Heart right ventricle (tissue), 16 donors: Measurements from ENCODE around the gene PSMA3. TPM values are rescaled to one million over a fixed set of nuclear protein-coding genes. Genes with fewer than 3 reads are reported as not detected.
A peak's percentile ranks its signal among the peaks of the same experiment; 100 is the strongest.

Experiments used
- ATAC-seq, 8 donors: fragments of 200-7000 bp; cut with Tn5 transposase; one replicate each; pipeline ENCODE4 v1.9.1; 2020; ENCODE audit warnings: mild to moderate bottlenecking in 8 of 8, moderate library complexity in 8 of 8, moderate number of reproducible peaks in 1 of 8
- DNase-seq, 2 donors: peaks; one replicate each; pipeline ENCODE4 v3.0.0-alpha.2; 2020
- H3K27ac ChIP-seq, 10 donors: fragments of 200-600 bp; sonication (generic) in 2 of 10; one replicate each; pipeline versions ENCODE4 v1.5.0 to v1.8.0; 2020 to 2022; ENCODE audit warnings: mild to moderate bottlenecking in 3 of 10
- H3K27me3 ChIP-seq, 7 donors: fragments of 200-600 bp; one replicate each; pipeline ENCODE4 v1.8.0; 2021 to 2022; ENCODE audit warnings: mild to moderate bottlenecking in 2 of 7
- H3K36me3 ChIP-seq, 9 donors: fragments of 200-600 bp; sonication (generic) in 1 of 9; one replicate each; pipeline versions ENCODE4 v1.5.0 to v1.8.0; 2020 to 2022; ENCODE audit warnings: mild to moderate bottlenecking in 2 of 9
- H3K4me1 ChIP-seq, 9 donors: fragments of 200-600 bp; sonication (generic) in 1 of 9; one replicate each; pipeline versions ENCODE4 v1.5.0 to v1.8.0; 2020 to 2022; ENCODE audit warnings: mild to moderate bottlenecking in 4 of 9
- H3K4me3 ChIP-seq, 10 donors: fragments of 200-600 bp; sonication (generic) in 2 of 10; one replicate each; pipeline versions ENCODE4 v1.5.0 to v1.8.0; 2020 to 2022; ENCODE audit warnings: mild to moderate bottlenecking in 7 of 10, moderate library complexity in 2 of 10
- H3K9me3 ChIP-seq, 11 donors: fragments of 200-600 bp in 10 of 11; sonication (generic) in 2 of 11; one replicate each; pipeline versions ENCODE4 v1.5.0 to v1.8.0; 2013 to 2022; ENCODE audit warnings: mild to moderate bottlenecking in 2 of 11, control low read depth in 1 of 11, moderate library complexity in 1 of 11
- WGBS, 2 donors: extraction: QIAGEN DNeasy Blood & Tissue Kit; methylation state at CpG; one replicate each; pipeline ENCODE4 v1.1.7; 2013; ENCODE audit warnings: inconsistent platforms in 1 of 2; 5-methylcytosine and 5-hydroxymethylcytosine counted together
- intact Hi-C, 10 donors: fragments of 100-400 bp; cut with DNase I; formaldehyde crosslinking; loops; one replicate each; pipeline versions ENCODE4 v1.11.1 to v1.14.2; 2022
- polyA plus RNA-seq, 2 donors: library from polyadenylated mRNA; stranded (reverse); fragments of 200-250 nt; gene quantifications; one replicate each; pipeline ENCODE4 v1.2.3, GENCODE V29; 2013
- total RNA-seq, 10 donors: library from RNA; stranded (reverse); fragmentation: NEBNext Ultra II Directional in 3 of 10; extraction: Animal tissue kit (Norgen Biotek cat#: 25700) in 3 of 10; gene quantifications; one replicate each; pipeline versions ENCODE4 v1.2.1 to v1.2.4, GENCODE V29; 2021 to 2023
- TF ChIP-seq, protein P1 (sequence below), 9 donors: fragments of 200-600 bp; sonication (generic) in 2 of 9; IDR thresholded peaks; one replicate each; pipeline versions ENCODE4 v1.5.0 to v1.8.0; 2021 to 2022; ENCODE audit warnings: antibody characterized with exemption in 9 of 9, mild to moderate bottlenecking in 5 of 9, moderate library complexity in 1 of 9
- donor health status: Arrhythmogenic right ventricular cardiomyopathy.
- donor health status: ischemic (EF 13 %, LVEDD 7.1; RV severe dilation, severe dysfunction).
- donor health status: healthy with polysubstance abuse.
- donor health status: DM: no; HTN: yes; CAD: no.
- donor health status: DM: no; HTN: no; CAD: no.
- donor health status: ischemic (EF 25% LVEDD 6.9; RV normal size, moderate dysfunction).
- donor health status: ischemic (EF 25% LVEDD 5.7; RV mildly dilated, moderate dysfunction).
- donor health status: healthy.
- donor health status: DM: yes; HTN: yes; CAD: no.
- donor health status: Ischemic cardiomyopathy.
- donor health status: ischemic (EF 35%, LVEDD 5.7; RV mildly dilated, moderate dysfunction).
- donor health status: nonischemic (EF 11% LVEDD 7.7; RV severe dilation, severe dysfunction).
- donor health status: DM: yes; HTN: yes; CAD: no.
- donor health status: PGD.
- donor health status: ischemic (EF 29% LVEDD 5.4; RV normal size, mild dysfunction).
- donor health status: nonischemic (EF 23%, LVEDD 6.1; RV moderate dilation, normal function).

Gene PSMA3
- total and polyA plus RNA-seq, 12 donors = 122 to 235 (median 156) TPM

DNA sequence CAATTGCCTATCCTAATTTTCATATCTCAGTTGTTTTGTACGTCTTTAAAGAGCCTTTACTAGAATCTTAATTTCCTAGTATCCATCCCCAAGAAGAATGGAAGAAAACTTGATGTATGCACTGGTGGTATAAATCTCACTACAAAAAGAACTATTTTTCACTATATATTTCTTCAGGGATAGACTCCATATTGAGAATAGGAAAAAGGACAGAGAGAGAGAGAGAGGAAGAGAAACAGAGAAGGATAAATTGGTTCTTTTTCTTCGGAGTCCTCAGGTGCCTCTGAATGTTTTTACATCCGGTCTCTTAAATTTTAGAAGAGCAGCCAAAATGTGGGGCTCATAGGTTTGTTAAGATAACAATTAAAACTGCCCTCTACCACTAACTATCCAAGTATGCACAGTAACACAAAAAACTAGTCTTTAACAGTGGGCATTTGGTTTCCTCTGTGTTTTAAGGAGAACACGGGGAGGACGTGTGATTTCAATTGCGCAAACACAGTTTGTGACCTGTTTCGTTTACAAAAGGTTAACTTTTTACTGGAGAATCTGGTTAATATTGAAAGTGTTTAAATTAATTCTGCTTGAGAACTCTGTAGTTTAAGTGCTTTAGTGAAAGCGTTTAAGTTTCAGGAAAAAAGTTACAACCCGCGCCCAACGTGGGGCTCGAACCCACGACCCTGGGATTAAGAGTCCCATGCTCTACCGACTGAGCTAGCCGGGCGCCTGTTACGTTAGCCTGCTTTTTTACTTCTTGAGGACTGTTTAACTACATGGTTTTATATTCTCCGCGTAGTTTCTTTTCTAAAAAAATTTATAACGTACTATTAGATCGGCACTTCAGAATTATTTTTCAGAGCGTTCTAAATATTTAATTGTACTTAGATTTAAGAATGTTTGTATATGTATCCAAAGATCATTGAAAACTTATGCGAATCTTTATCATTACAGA, 5.1 kb upstream of the PSMA3 start:
- DNase-seq = peak; percentile 69 to 70

DNA sequence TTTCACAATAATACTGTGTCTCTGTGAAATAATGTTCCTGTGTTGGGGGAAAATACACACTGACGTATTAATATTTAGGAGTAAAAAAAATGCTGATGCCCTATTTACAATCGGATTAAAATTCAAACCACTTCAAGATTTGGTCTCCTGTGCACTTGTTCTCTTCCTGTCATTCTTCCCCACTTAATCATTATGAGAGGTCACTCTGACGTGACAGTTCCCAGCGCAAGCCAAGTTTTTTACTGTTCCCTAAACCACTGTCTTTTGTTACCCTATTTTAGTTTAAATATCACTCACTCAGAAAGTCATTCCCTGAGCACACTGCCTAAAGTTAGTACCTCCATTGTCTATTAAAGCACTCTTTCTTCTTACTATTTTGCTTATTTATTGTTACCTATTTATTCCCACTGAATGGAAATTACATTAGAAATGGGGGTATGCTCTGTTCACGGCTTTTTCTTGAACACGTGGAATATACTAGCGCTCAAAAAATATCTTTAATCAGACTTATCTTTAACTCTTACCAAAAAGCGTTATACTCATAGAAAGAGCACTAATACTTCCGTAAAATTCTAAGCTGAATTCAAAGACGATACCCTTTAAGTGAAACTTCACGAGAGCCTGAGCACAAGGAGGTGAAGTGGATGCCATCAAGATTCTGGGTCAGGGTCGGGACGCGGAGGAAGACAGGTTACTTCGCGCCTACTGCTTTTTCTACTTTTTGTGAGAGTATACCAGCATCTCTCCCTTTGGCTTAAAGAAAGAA, 670 bp upstream of the PSMA3 start:
- ATAC-seq = peak; percentile 10 to 39 (median 24)
- no peaks in the 10 kb centered on the region for H3K9me3 ChIP-seq
- H3K36me3 ChIP-seq = peaks cover 0 to 19% (median 3%) of the 10 kb centered on the region in 9 donors
- intact Hi-C loops = loop anchor here in 7 of 10 donors (1.0 to 10.0 kb wide), 5 partner anchors 42 to 55 kb away; partner anchors contain the start of genes ARID4A (in 6 of the 7) and ACTR10 (in 2 of the 7)
- WGBS, 2 donors = 0 to 1% methylated on average over 16 of the region's 16 CpGs
- no peak for DNase-seq
- peak overlapping the region; percentile 20 to 98 (median 94) for H3K27ac ChIP-seq
- H3K4me1 ChIP-seq = peaks cover 7 to 46% (median 34%) of the 10 kb centered on the region in 9 donors
- H3K27me3 ChIP-seq = no peaks in the 10 kb centered on the region
- TF ChIP-seq, protein P1, sequence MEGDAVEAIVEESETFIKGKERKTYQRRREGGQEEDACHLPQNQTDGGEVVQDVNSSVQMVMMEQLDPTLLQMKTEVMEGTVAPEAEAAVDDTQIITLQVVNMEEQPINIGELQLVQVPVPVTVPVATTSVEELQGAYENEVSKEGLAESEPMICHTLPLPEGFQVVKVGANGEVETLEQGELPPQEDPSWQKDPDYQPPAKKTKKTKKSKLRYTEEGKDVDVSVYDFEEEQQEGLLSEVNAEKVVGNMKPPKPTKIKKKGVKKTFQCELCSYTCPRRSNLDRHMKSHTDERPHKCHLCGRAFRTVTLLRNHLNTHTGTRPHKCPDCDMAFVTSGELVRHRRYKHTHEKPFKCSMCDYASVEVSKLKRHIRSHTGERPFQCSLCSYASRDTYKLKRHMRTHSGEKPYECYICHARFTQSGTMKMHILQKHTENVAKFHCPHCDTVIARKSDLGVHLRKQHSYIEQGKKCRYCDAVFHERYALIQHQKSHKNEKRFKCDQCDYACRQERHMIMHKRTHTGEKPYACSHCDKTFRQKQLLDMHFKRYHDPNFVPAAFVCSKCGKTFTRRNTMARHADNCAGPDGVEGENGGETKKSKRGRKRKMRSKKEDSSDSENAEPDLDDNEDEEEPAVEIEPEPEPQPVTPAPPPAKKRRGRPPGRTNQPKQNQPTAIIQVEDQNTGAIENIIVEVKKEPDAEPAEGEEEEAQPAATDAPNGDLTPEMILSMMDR (IDR thresholded peaks at IDR 0.05) = no peak
- H3K4me3 ChIP-seq = peak overlapping the region; percentile 35 to 95 (median 81)

More for the DNA sequence above, 5.1 kb upstream of the PSMA3 start:
- Histone ChIP-seq H3K4me1 (peaks cover 0 to 21% (median 7%) of the 10 kb centered on the region in 9 donors), H3K27ac (peak overlapping the region; percentile 2 to 81 (median 75)), H3K36me3 (peaks cover 0 to 15% (median 0%) of the 10 kb centered on the region in 9 donors), H3K27me3 (no peaks in the 10 kb centered on the region), H3K9me3 (no peaks in the 10 kb centered on the region), H3K4me3 (peak overlapping the region; percentile 33 to 76 (median 61))
- ATAC-seq = peak; percentile 38 to 63 (median 52)
- intact Hi-C loops = loop anchor here in 7 of 10 donors (5.0 to 10.0 kb wide), 3 partner anchors 37 to 58 kb away; partner anchors contain the start of genes ARID4A (in 5 of the 7) and ACTR10 (in 2 of the 7)
- TF ChIP-seq, protein P1 (IDR thresholded peaks at IDR 0.05) = no peak
- WGBS, 2 donors = 4 to 5% methylated on average over 23 of the region's 23 CpGs

GRCh38 chr14:58245562-58245961, 919 bp downstream of the PSMA3 start:
- TF ChIP-seq, protein P1 (IDR thresholded peaks at IDR 0.05) = no peak
- intact Hi-C loops = loop anchor here in 8 of 10 donors (2.0 to 10.0 kb wide), 3 partner anchors 49 to 53 kb away; partner anchors contain the start of gene ARID4A (in 8 of the 8)

More at GRCh38 chr14:58245562-58245961, 919 bp downstream of the PSMA3 start:
- Histone ChIP-seq H3K4me1 (peaks cover 7 to 45% (median 36%) of the 10 kb centered on the region in 9 donors), H3K27ac (peak overlapping the region in 9 of 10 donors; percentile 90 to 98 (median 95)), H3K36me3 (peaks cover 0 to 35% (median 3%) of the 10 kb centered on the region in 9 donors), H3K9me3 (no peaks in the 10 kb centered on the region), H3K4me3 (peak overlapping the region; percentile 60 to 95 (median 82)), H3K27me3 (no peaks in the 10 kb centered on the region)
- DNase-seq (no peak), ATAC-seq (no peak)
- WGBS, 2 donors = 1 to 3% methylated on average over 3 of the region's 3 CpGs
